NB4 (cell line): ENCODE measurements around the gene PPP1R1C.

ENCODE experiments used
- DNase-seq: peaks from one replicate; pipeline ENCODE4 v3.0.0; 2010; ENCODE audit warnings: low read depth
- H3K4me3 ChIP-seq: one replicate; pipeline ENCODE4 v1.5.1; 2011; ENCODE audit warnings: mild to moderate bottlenecking, low read depth, low read length, moderate library complexity
- CTCF ChIP-seq: IDR thresholded peaks from one replicate; pipeline ENCODE4 v1.5.1; 2012; ENCODE audit warnings: low read depth, low read length
- MAX ChIP-seq: IDR thresholded peaks from 2 replicates; pipeline ENCODE4 v1.6.1; 2011; ENCODE audit warnings: low read depth, low read length
- MYC ChIP-seq: IDR thresholded peaks from 2 replicates; pipeline ENCODE4 v1.6.1; 2011; ENCODE audit warnings: low read depth, low read length
- POLR2A ChIP-seq: IDR thresholded peaks from 2 replicates; pipeline ENCODE4 v1.6.1; 2011; ENCODE audit warnings: mild to moderate bottlenecking; ENCODE audit not compliant: insufficient read length; ENCODE audit errors: extremely low read depth

PPP1R1C gene

GRCh38 chr2:182134201-182134600, 148.5 kb downstream of the PPP1R1C start:
- H3K4me3 ChIP-seq, result no peak overlapping the region
- TF ChIP-seq MYC (no peak), CTCF (no peak), POLR2A (no peak), MAX (no peak)
- DNase-seq, result no peak

GRCh38 chr2:182142062-182142461, 156.4 kb downstream of the PPP1R1C start:
- DNase-seq, result no peak

GRCh38 chr2:182144041-182144775, 158.6 kb downstream of the PPP1R1C start:
- H3K4me3 ChIP-seq, result no peak overlapping the region
- TF ChIP-seq POLR2A (no peak), CTCF (no peak), MAX (no peak), MYC (no peak)
- no peak for DNase-seq

More at GRCh38 chr2:182142062-182142461, 156.4 kb downstream of the PPP1R1C start:
- no peak overlapping the region for H3K4me3 ChIP-seq
- TF ChIP-seq CTCF, result no peak
- TF ChIP-seq MAX, result no peak
- no peak for TF ChIP-seq POLR2A
- TF ChIP-seq MYC, result no peak

GRCh38 chr2:182144776-182145165, 159.1 kb downstream of the PPP1R1C start:
- no peak overlapping the region for H3K4me3 ChIP-seq
- no peak for DNase-seq
- TF ChIP-seq MYC (no peak), CTCF (no peak), MAX (no peak), POLR2A (no peak)

- DNase-seq, result no peak
- TF ChIP-seq MYC (no peak), CTCF (no peak), MAX (no peak), POLR2A (no peak)
- H3K4me3 ChIP-seq, result no peak overlapping the region
Observed at GRCh38 chr2:182148344-182148743, 162.7 kb downstream of the PPP1R1C start.
